ENCODE results near the gene YJU2. TPM values are rescaled to one million over a fixed set of nuclear protein-coding genes. Genes with fewer than 3 reads are reported as not detected.

YJU2 gene
- total RNA-seq, 1 donor from 2014 or later: 19.9 TPM

- H3K36me3 ChIP-seq: no peaks in the 10 kb centered on the region
- no peaks in the 10 kb centered on the region for H3K9me3 ChIP-seq
- intact Hi-C loops (cut with DNase I): no loop called here
- no peak for TF ChIP-seq POLR2AphosphoS5 (IDR thresholded peaks at IDR 0.05; ENCODE audit: insufficient read depth in 1 of 2, low read depth in 1 of 2)
- TF ChIP-seq POLR2A (IDR thresholded peaks at IDR 0.05): no peak
- TF ChIP-seq CTCF (IDR thresholded peaks at IDR 0.05): no peak
- H3K27ac ChIP-seq: no peak overlapping the region
- no peaks in the 10 kb centered on the region for H3K4me1 ChIP-seq
- H3K27me3 ChIP-seq: no peaks in the 10 kb centered on the region
- DNase-seq (ENCODE audit: extremely low spot score in 2 of 2): no peak
- H3K4me3 ChIP-seq: no peak overlapping the region
Observed at GRCh38 chr19:4294389-4294788, 47.5 kb downstream of the YJU2 start.

DNA sequence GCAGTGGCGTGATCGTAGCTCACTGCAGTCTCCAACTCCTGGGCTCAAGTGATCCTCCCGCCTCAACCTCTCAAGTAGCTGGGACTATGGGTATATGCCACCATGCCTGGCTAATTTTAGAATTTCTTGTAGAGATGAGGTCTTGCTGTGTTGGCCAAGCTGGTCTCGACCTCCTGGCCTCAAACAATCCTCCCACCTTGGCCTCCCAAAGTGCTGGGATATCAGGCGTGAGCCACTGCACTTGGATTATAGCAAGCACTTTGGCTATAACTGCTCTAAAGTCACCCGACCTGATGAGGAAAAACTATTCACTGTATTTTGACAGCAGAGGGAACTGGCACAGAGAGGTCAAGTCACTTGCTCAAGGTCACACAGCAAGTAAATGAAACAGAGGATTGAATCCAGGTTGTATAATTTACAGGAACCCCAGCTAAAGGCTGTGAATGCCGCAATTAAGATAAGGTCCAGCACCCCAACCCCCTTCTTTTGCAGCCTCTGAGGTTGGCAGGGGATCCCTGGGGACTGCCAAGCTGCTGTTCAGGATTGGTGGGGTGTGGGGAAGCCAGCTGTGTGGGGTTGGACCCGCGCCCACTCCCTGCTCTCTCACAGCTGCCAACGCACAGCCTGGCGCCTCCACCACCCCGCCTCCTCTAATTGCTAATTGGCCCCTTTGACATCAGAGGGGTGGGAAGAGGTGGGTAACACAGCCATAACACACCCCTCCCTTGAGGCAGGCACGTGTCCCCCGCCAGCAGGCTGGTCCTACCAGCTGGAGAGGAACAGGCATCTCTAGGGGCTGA is 49.3 kb downstream of the YJU2 start:
- H3K9me3 ChIP-seq: no peaks in the 10 kb centered on the region
- intact Hi-C loops (cut with DNase I): no loop called here
- H3K27ac ChIP-seq: no peak overlapping the region
- no peak overlapping the region for H3K4me3 ChIP-seq
- TF ChIP-seq CTCF (IDR thresholded peaks at IDR 0.05): no peak
- no peak for TF ChIP-seq POLR2AphosphoS5 (IDR thresholded peaks at IDR 0.05; ENCODE audit: insufficient read depth in 1 of 2, low read depth in 1 of 2)
- no peak for TF ChIP-seq POLR2A (IDR thresholded peaks at IDR 0.05)
- H3K4me1 ChIP-seq: no peaks in the 10 kb centered on the region
- H3K27me3 ChIP-seq: no peaks in the 10 kb centered on the region
- no peaks in the 10 kb centered on the region for H3K36me3 ChIP-seq
- DNase-seq (ENCODE audit: extremely low spot score in 2 of 2): no peak

GRCh38 chr19:4297901-4298809 is 51.3 kb downstream of the YJU2 start:
- Histone ChIP-seq H3K4me3 (no peak overlapping the region), H3K36me3 (no peaks in the 10 kb centered on the region), H3K27ac (no peak overlapping the region), H3K4me1 (no peaks in the 10 kb centered on the region), H3K9me3 (no peaks in the 10 kb centered on the region), H3K27me3 (no peaks in the 10 kb centered on the region)
- intact Hi-C loops (cut with DNase I): no loop called here
- DNase-seq (ENCODE audit: extremely low spot score in 2 of 2): no peak
- TF ChIP-seq POLR2A (IDR thresholded peaks at IDR 0.05): no peak
- TF ChIP-seq POLR2AphosphoS5 (IDR thresholded peaks at IDR 0.05; ENCODE audit: insufficient read depth in 1 of 2, low read depth in 1 of 2): no peak
- no peak for TF ChIP-seq CTCF (IDR thresholded peaks at IDR 0.05)

DNA sequence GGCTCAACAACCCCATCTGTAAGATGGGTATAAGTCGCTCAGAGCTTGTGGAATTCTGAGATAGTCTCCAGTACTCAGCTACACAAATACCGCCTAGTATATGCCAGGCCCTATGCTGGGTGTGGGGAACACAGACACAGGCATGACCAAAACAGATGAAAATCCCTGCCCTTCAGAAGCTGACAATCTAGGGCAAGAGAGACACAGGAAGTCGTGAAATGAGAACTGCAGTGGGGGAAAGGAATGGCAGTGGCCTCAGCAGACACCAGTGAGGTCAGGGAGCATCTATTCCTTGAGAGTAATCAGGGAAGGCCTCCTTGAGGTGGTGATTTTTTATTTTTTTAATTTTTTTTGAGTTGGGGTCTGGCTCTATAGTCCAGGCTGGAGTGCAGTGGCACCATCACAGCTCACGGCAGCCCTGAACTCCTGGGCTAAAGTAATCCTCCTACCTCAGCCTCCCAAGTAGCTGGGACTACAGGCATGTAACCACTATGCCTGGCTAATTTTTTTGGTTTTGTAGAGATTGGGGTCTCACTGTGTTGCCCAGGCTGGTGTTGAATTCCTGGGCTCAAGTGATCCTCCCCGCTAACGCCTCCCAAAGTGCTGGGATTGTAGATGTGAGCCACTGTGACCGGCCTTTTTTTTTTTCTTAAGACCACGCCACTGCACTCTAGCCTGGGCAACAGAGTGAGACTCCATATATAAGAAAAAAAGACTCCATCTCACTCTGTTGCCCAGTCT is 52.1 kb downstream of the YJU2 start:
- no peak overlapping the region for H3K4me3 ChIP-seq
- no peak overlapping the region for H3K27ac ChIP-seq
- no peaks in the 10 kb centered on the region for H3K9me3 ChIP-seq
- TF ChIP-seq POLR2A (IDR thresholded peaks at IDR 0.05) (no peak), CTCF (IDR thresholded peaks at IDR 0.05) (no peak), POLR2AphosphoS5 (IDR thresholded peaks at IDR 0.05; ENCODE audit: insufficient read depth in 1 of 2, low read depth in 1 of 2) (no peak)
- no peaks in the 10 kb centered on the region for H3K36me3 ChIP-seq
- no peaks in the 10 kb centered on the region for H3K4me1 ChIP-seq
- DNase-seq (ENCODE audit: extremely low spot score in 2 of 2): no peak
- H3K27me3 ChIP-seq: no peaks in the 10 kb centered on the region
- intact Hi-C loops (cut with DNase I): no loop called here

Data from vagina (tissue), 2 donors.